HepG2 (cell line): ENCODE measurements around the gene SYVN1. TPM values are rescaled to one million over a fixed set of nuclear protein-coding genes. Genes with fewer than 3 reads are reported as not detected.
A peak's percentile ranks its signal among the peaks of the same experiment; 100 is the strongest.

Source experiments
- FLYWCH1 ChIP-seq: sonication (generic); formaldehyde crosslinking; IDR thresholded peaks from 2 replicates; pipeline ENCODE4 v1.8.1; 2023; ENCODE audit warnings: mild to moderate bottlenecking, missing genetic modification reagents
- HHEX ChIP-seq: IDR thresholded peaks from 2 replicates; pipeline ENCODE4 v1.6.1; 2016; ENCODE audit warnings: control low read depth
- IKZF1 ChIP-seq: fragments of 450-650 bp; IDR thresholded peaks from 2 replicates; pipeline ENCODE4 v1.7.1; 2016
- KLF12 ChIP-seq: sonication (generic); formaldehyde crosslinking; IDR thresholded peaks from 2 replicates; pipeline ENCODE4 v1.4.0; 2020; ENCODE audit warnings: missing genetic modification reagents, borderline replicate concordance
- MED8 ChIP-seq: sonication (generic); formaldehyde crosslinking; IDR thresholded peaks from 2 replicates; pipeline ENCODE4 v1.8.1; 2023; ENCODE audit warnings: mild to moderate bottlenecking, missing genetic modification reagents; ENCODE audit not compliant: insufficient replicate concordance
- SSRP1 ChIP-seq: IDR thresholded peaks from 2 replicates; pipeline ENCODE4 v1.6.1; 2016; ENCODE audit warnings: control low read depth
- ZNF230 ChIP-seq: sonication (generic); formaldehyde crosslinking; IDR thresholded peaks from 2 replicates; pipeline ENCODE4 v1.4.0; 2020; ENCODE audit warnings: mild to moderate bottlenecking, missing genetic modification reagents
- ZNF296 ChIP-seq: sonication (generic); formaldehyde crosslinking; conservative IDR thresholded peaks from 2 replicates; pipeline ENCODE4 v1.5.0; 2020; ENCODE audit warnings: mild to moderate bottlenecking, missing genetic modification reagents
- ZNF431 ChIP-seq: sonication (generic); formaldehyde crosslinking; IDR thresholded peaks from 2 replicates; pipeline ENCODE4 v1.9.0; 2022; ENCODE audit warnings: missing genetic modification reagents, low read depth, mild to moderate bottlenecking, borderline replicate concordance
- ZNF546 ChIP-seq: sonication (generic); formaldehyde crosslinking; conservative IDR thresholded peaks from 2 replicates; pipeline ENCODE4 v1.8.1; 2023; ENCODE audit warnings: mild to moderate bottlenecking, missing genetic modification reagents
- ZNF782 ChIP-seq: sonication (generic); formaldehyde crosslinking; IDR thresholded peaks from 2 replicates; pipeline ENCODE4 v1.4.0; 2020; ENCODE audit warnings: missing genetic modification reagents, mild to moderate bottlenecking, borderline replicate concordance
- ZSCAN20 ChIP-seq: sonication (generic); formaldehyde crosslinking; IDR thresholded peaks from 2 replicates; pipeline ENCODE4 v1.4.0; 2020; ENCODE audit warnings: missing genetic modification reagents, mild to moderate bottlenecking, borderline replicate concordance
- polyA plus RNA-seq, 8 experiments: library from polyadenylated mRNA; depleted of rRNA in 3 of 8; stranded (reverse) in 7 of 8; unstranded in 1 of 8; fragments of >200 nt; fragmentation: Illumina TruSeq in 4 of 8; extraction: Trizol in 4 of 8; gene quantifications; 2 replicates each; pipeline versions ENCODE4 v1.2.1 to v1.2.3, GENCODE V29; 2011 to 2016; ENCODE audit warnings: low read depth in 4 of 8, missing spikeins in 1 of 8, mixed read lengths in 1 of 8; ENCODE audit not compliant: insufficient read depth in 1 of 8
- total RNA-seq, 5 experiments: library from RNA; depleted of rRNA; stranded (reverse); fragments of >200 nt; fragmentation: Illumina TruSeq; extraction: Trizol; gene quantifications; 2 replicates each; pipeline ENCODE4 v1.2.3, GENCODE V29; 2016; ENCODE audit warnings: low read depth in 1 of 5
- TF ChIP-seq, protein P1 (sequence below): sonication (generic); formaldehyde crosslinking; IDR thresholded peaks from 2 replicates; pipeline ENCODE4 v1.8.0; 2022; ENCODE audit warnings: mild to moderate bottlenecking, missing genetic modification reagents, borderline replicate concordance
- TF ChIP-seq, protein P2 (sequence below): sonication (generic); formaldehyde crosslinking; IDR thresholded peaks from 2 replicates; pipeline ENCODE4 v1.8.0; 2022; ENCODE audit warnings: mild to moderate bottlenecking, missing genetic modification reagents, moderate library complexity
- TF ChIP-seq, protein P3 (sequence below): sonication (generic); formaldehyde crosslinking; IDR thresholded peaks from 2 replicates; pipeline ENCODE4 v1.8.1; 2023; ENCODE audit warnings: mild to moderate bottlenecking, moderate library complexity, missing genetic modification reagents
- TF ChIP-seq, protein P4 (sequence below): sonication (generic); formaldehyde crosslinking; IDR thresholded peaks from 2 replicates; pipeline ENCODE4 v1.4.0; 2020; ENCODE audit warnings: mild to moderate bottlenecking, missing genetic modification reagents
- TF ChIP-seq, protein P5 (sequence below): sonication (generic); formaldehyde crosslinking; IDR thresholded peaks from 2 replicates; pipeline ENCODE4 v1.8.1; 2023; ENCODE audit warnings: missing genetic modification reagents, inconsistent platforms, borderline replicate concordance
- TF ChIP-seq, protein P6 (sequence below): sonication (generic); formaldehyde crosslinking; IDR thresholded peaks from 2 replicates; pipeline ENCODE4 v1.5.1; 2020; ENCODE audit warnings: mild to moderate bottlenecking, missing genetic modification reagents, borderline replicate concordance

The SYVN1 gene
- total and polyA plus RNA-seq, 2 of the 13 experiments (the other 11 are each of a cell fraction or from before 2014, with no cell fraction given): 10.3 to 22.5 TPM

DNA sequence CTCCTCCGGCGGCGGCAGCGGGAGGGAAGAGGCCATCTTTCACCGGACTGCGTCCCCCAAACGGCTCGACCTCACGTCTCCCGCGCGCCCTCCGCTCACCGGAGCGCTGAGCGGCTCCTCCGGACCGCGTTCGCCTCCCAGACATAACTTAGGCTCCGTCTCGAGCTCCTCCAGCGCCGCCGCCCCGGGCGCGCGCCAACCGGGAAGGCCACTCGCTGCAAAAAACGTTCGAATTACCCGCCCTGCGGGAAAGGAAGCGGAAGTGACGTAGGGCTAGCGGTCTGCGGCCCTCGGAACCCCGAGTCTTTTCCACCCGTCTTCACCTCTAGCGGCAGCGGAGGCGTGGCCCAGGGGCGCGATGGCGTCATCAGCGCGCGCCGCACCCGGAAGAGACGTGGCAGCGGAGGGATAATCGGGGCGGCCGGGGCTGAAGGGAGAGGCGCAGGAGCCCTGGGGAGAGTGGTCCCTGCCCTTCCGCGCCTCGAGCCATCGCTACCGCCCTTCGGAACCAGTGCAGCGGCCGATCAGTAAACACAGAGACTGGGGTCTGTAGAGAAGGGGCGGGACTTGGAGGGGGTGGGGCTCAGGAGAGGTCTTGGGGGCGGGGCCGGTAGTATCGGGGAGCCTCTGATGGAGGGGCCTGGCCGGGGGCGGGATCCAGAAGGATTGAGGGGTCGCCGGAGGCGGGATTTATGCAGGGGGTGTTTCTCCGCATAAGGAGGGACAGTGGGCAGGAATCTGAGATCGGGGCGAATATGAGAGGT is 50.3 kb downstream of the SYVN1 start, which contains the start of the genes CDCA5 and ZFPL1 (continued):
- TF ChIP-seq, protein P1, sequence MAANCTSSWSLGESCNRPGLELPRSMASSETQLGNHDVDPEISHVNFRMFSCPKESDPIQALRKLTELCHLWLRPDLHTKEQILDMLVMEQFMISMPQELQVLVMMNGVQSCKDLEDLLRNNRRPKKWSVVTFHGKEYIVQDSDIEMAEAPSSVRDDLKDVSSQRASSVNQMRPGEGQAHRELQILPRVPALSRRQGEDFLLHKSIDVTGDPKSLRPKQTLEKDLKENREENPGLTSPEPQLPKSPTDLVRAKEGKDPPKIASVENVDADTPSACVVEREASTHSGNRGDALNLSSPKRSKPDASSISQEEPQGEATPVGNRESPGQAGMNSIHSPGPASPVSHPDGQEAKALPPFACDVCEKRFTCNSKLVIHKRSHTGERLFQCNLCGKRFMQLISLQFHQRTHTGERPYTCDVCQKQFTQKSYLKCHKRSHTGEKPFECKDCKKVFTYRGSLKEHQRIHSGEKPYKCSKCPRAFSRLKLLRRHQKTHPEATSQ (CRISPR knock-in tag): peak; percentile 89; the same call in 1 of the 2 replicates
- TF ChIP-seq, protein P2, sequence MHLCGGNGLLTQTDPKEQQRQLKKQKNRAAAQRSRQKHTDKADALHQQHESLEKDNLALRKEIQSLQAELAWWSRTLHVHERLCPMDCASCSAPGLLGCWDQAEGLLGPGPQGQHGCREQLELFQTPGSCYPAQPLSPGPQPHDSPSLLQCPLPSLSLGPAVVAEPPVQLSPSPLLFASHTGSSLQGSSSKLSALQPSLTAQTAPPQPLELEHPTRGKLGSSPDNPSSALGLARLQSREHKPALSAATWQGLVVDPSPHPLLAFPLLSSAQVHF: peak; percentile 94
- TF ChIP-seq HHEX (CRISPR knock-in tag) (no peak), ZNF782 (no peak), ZNF230 (CRISPR knock-in tag) (peak; percentile 88), ZSCAN20 (CRISPR knock-in tag) (no peak), FLYWCH1 (CRISPR knock-in tag) (no peak), IKZF1 (no peak), ZNF296 (no peak), ZNF546 (peak; percentile 72; the same call in 1 of the 2 replicates), ZNF431 (peak; percentile 77; the same call in 1 of the 2 replicates), KLF12 (peak; percentile 76; the same call in 1 of the 2 replicates), MED8 (CRISPR knock-in tag) (no peak), SSRP1 (CRISPR knock-in tag) (0 out of 2 replicates have a peak, but pooled peaks have one; percentile 25)
- TF ChIP-seq, protein P3, sequence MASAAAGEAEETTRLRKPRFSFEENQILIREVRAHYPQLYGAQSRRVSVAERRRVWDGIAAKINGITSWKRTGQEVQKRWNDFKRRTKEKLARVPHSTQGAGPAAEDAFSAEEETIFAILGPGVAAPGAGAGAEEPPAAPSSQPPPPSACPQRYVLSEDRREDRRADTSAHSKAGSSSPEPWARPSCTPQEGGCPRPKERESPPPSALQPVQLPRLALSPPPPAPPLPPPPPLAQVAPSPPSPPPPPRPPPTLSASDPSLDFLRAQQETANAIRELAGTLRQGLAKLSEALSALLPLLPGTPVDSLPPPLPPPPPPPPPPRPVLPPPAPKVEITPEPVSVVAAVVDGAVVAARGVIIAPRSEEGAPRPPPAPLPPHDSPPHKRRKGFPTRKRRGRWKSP (CRISPR knock-in tag): peak; percentile 65; the same call in 1 of the 2 replicates
- TF ChIP-seq, protein P4, sequence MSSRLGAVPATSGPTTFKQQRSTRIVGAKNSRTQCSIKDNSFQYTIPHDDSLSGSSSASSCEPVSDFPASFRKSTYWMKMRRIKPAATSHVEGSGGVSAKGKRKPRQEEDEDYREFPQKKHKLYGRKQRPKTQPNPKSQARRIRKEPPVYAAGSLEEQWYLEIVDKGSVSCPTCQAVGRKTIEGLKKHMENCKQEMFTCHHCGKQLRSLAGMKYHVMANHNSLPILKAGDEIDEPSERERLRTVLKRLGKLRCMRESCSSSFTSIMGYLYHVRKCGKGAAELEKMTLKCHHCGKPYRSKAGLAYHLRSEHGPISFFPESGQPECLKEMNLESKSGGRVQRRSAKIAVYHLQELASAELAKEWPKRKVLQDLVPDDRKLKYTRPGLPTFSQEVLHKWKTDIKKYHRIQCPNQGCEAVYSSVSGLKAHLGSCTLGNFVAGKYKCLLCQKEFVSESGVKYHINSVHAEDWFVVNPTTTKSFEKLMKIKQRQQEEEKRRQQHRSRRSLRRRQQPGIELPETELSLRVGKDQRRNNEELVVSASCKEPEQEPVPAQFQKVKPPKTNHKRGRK (CRISPR knock-in tag): no peak
- TF ChIP-seq, protein P5, sequence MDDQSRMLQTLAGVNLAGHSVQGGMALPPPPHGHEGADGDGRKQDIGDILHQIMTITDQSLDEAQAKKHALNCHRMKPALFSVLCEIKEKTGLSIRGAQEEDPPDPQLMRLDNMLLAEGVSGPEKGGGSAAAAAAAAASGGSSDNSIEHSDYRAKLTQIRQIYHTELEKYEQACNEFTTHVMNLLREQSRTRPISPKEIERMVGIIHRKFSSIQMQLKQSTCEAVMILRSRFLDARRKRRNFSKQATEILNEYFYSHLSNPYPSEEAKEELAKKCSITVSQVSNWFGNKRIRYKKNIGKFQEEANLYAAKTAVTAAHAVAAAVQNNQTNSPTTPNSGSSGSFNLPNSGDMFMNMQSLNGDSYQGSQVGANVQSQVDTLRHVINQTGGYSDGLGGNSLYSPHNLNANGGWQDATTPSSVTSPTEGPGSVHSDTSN: no peak
- TF ChIP-seq, protein P6, sequence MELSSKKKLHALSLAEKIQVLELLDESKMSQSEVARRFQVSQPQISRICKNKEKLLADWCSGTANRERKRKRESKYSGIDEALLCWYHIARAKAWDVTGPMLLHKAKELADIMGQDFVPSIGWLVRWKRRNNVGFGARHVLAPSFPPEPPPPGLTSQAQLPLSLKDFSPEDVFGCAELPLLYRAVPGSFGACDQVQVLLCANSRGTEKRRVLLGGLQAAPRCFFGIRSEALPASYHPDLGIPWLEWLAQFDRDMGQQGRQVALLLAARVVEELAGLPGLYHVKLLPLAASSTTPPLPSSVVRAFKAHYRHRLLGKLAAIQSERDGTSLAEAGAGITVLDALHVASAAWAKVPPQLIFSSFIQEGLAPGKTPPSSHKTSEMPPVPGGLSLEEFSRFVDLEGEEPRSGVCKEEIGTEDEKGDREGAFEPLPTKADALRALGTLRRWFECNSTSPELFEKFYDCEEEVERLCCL (CRISPR knock-in tag): no peak
